Measurements from ENCODE around the gene NTRK1.

NTRK1 gene

DNA sequence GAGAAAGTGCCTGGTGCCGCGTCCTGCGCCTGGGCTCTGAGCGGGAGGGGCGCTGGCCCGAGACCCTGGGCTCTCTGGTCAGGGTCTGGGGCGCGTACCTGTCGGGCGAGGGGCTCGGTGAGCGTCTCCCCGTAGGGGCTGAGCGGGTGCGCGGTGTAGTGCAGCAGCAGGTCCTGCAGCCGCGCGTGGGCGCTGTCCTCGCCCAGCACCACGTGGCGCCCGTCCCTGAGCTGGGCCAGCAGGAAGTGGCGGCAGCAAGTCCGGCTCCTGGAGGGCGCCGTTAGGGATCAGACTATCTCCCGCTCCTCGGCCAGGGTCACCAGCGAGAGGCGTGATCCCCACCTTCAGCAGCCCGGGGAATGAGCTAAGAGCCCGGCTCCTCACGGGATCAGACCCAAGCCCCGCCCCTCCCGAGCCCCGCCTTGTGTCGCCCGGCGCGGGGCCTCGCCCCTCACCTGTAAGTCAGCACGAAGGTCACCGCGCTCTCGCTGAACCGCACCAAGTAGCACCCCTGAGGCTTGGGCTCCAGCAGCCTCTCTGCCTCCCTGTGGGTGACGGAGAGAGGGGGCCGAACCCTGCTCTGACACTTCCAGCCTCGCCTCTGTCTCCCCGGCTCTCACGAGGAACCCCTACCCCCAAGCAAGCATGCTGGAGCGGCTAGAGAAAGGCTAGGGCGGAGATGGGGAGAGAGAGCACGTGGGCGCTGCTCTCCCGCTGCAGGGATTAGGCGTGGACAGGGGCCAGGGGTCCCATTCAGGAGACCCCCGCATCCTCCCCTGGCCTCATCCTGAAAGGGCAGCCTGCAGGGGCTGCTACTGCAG is 46.7 kb upstream of the NTRK1 start:
- H3K9ac ChIP-seq: no peak overlapping the region
- peak overlapping the region; percentile 49 for H3K4me3 ChIP-seq (ENCODE audit: low read depth, low read length)
- H2AFZ ChIP-seq: peak overlapping the region; percentile 51
- peak overlapping the region; percentile 80 for H3K4me2 ChIP-seq (ENCODE audit: low read length)
- no peak overlapping the region for H3K27ac ChIP-seq
- H3K9me3 ChIP-seq (ENCODE audit: control insufficient read depth, low read length): no peaks in the 10 kb centered on the region
- no peaks in the 10 kb centered on the region for H3K4me1 ChIP-seq
- no peaks in the 10 kb centered on the region for H3K36me3 ChIP-seq (ENCODE audit: control insufficient read depth, insufficient read depth, low read length)
- TF ChIP-seq, protein P1, sequence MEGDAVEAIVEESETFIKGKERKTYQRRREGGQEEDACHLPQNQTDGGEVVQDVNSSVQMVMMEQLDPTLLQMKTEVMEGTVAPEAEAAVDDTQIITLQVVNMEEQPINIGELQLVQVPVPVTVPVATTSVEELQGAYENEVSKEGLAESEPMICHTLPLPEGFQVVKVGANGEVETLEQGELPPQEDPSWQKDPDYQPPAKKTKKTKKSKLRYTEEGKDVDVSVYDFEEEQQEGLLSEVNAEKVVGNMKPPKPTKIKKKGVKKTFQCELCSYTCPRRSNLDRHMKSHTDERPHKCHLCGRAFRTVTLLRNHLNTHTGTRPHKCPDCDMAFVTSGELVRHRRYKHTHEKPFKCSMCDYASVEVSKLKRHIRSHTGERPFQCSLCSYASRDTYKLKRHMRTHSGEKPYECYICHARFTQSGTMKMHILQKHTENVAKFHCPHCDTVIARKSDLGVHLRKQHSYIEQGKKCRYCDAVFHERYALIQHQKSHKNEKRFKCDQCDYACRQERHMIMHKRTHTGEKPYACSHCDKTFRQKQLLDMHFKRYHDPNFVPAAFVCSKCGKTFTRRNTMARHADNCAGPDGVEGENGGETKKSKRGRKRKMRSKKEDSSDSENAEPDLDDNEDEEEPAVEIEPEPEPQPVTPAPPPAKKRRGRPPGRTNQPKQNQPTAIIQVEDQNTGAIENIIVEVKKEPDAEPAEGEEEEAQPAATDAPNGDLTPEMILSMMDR (IDR thresholded peaks at IDR 0.05): peak; percentile 52
- H3K27me3 ChIP-seq (ENCODE audit: control insufficient read depth, insufficient read depth, low read length): no peaks in the 10 kb centered on the region
- no peaks in the 10 kb centered on the region for H3K79me2 ChIP-seq

DNA sequence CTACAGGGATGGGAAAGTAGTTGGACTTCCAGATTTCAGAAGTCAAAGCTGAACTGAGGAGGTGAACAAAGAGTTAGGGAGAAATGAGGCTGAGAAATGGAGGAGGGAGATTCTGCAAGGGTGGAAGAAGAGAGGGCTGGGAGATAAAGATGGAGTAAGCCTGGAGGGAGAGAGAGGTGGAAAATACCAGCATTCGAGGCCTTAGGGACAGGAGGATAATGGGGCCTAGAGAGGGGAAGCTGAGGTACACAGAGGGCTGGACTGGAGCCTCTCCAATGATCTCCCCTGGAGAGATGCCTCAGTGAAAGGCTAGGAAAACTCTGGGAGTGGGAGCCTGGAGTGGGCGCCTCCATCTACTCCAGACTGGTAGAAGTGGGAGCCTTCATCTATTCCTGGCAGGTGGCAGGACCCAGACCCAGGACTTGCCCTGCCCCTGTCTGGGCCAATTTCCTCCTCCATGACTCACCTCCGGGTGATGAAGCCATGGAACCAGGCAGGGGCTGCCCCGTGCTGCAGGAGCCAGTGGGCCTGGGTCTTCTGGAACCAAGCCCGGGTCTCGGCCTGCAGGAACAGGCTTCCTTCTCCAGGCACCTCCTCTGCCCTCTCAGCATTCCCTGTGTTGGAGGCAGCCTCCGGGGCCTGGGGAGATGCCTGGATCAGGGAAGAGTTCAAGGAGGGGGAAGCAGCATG is 45.9 kb upstream of the NTRK1 start:
- no peaks in the 10 kb centered on the region for H3K36me3 ChIP-seq (ENCODE audit: control insufficient read depth, insufficient read depth, low read length)
- no peak overlapping the region for H3K9ac ChIP-seq
- TF ChIP-seq, protein P1 (IDR thresholded peaks at IDR 0.05): no peak
- no peak overlapping the region for H3K27ac ChIP-seq
- H3K27me3 ChIP-seq (ENCODE audit: control insufficient read depth, insufficient read depth, low read length): no peaks in the 10 kb centered on the region
- no peak overlapping the region for H2AFZ ChIP-seq
- H3K4me1 ChIP-seq: no peaks in the 10 kb centered on the region
- no peaks in the 10 kb centered on the region for H3K9me3 ChIP-seq (ENCODE audit: control insufficient read depth, low read length)
- no peaks in the 10 kb centered on the region for H3K79me2 ChIP-seq
- H3K4me3 ChIP-seq (ENCODE audit: low read depth, low read length): no peak overlapping the region
- H3K4me2 ChIP-seq (ENCODE audit: low read length): no peak overlapping the region

DNA sequence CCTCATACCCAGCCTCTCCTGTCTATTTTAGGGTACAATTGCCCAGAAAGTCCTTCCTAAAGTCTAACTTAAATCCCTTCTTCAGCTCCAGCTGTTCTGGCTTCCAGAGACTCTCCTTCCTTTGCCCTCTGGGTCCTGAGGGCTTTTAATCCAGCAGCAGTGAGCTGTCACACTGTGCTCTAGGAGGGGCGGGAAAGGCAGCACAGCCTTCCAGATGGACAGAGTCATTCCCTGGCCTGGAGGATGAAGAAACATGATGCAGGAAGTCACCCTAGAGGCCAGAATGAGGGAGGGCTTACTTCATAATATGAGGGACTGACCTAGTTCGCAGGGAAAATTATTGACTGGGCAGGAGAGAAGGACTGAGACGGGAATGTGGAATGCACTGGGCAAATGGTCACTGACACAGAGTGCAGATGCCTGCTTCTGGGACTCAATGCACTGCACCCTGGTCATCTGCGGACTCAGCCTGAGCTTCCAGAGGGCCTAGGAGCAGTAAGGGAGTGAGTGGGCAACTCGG is 45.3 kb upstream of the NTRK1 start:
- Histone ChIP-seq H3K9ac (no peak overlapping the region), H3K4me3 (ENCODE audit: low read depth, low read length) (no peak overlapping the region)
- TF ChIP-seq, protein P1 (IDR thresholded peaks at IDR 0.05): no peak

DNA sequence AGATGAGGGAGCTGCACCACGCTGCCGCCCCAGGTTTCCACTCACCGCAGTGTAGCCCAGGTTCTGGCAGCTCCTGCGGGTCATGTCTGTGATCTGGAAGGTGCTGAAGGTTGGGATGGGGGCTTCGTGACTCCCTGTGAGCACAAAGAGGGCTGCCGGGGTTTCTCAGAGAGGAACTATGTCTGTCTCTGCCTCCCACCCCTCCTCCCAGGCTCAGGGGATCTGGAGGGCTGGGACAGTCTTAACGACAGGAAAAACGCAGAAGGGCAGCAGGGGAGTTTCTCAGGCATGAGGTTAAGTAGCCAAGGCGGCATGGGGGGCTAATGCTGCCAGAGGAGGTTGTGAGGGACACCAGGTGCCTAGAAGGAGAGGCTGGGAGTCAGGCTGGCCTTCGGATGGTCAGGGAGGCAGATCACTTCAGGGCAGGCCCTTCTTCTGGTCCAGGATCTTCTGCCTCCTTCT is 44.7 kb upstream of the NTRK1 start:
- H3K27me3 ChIP-seq (ENCODE audit: control insufficient read depth, insufficient read depth, low read length): no peaks in the 10 kb centered on the region
- no peak overlapping the region for H2AFZ ChIP-seq
- H3K4me3 ChIP-seq (ENCODE audit: low read depth, low read length): no peak overlapping the region
- no peak overlapping the region for H3K4me2 ChIP-seq (ENCODE audit: low read length)
- H3K36me3 ChIP-seq (ENCODE audit: control insufficient read depth, insufficient read depth, low read length): no peaks in the 10 kb centered on the region
- H3K4me1 ChIP-seq: no peaks in the 10 kb centered on the region
- H3K9me3 ChIP-seq (ENCODE audit: control insufficient read depth, low read length): no peaks in the 10 kb centered on the region
- H3K79me2 ChIP-seq: no peaks in the 10 kb centered on the region
- H3K9ac ChIP-seq: no peak overlapping the region
- TF ChIP-seq, protein P1 (IDR thresholded peaks at IDR 0.05): no peak
- peak overlapping the region; percentile 62 for H3K27ac ChIP-seq

More for the DNA sequence above, 45.3 kb upstream of the NTRK1 start:
- Histone ChIP-seq H3K36me3 (ENCODE audit: control insufficient read depth, insufficient read depth, low read length) (no peaks in the 10 kb centered on the region), H3K4me1 (no peaks in the 10 kb centered on the region), H3K27me3 (ENCODE audit: control insufficient read depth, insufficient read depth, low read length) (no peaks in the 10 kb centered on the region), H3K9me3 (ENCODE audit: control insufficient read depth, low read length) (no peaks in the 10 kb centered on the region), H3K27ac (peak overlapping the region; percentile 62), H2AFZ (no peak overlapping the region), H3K79me2 (no peaks in the 10 kb centered on the region), H3K4me2 (ENCODE audit: low read length) (no peak overlapping the region)

Measured in parathyroid adenoma (tissue), 2 donors.